ENCODE measurements around the gene FGFBP2. TPM values are rescaled to one million over a fixed set of nuclear protein-coding genes. Genes with fewer than 3 reads are reported as not detected.

The FGFBP2 gene
- total RNA-seq, 6 donors from 2014 or later, result 1.8 to 9.7 (median 3.8) TPM; not detected in 1

- DNase-seq (peak in 1 of 2 donors; percentile 70), ATAC-seq (ENCODE audit: low FRiP score in 2 of 2) (peak in 1 of 2 donors; percentile 39)
- H3K4me1 ChIP-seq, result peaks cover 0 to 9% (median 4%) of the 10 kb centered on the region in 4 donors
Measured at GRCh38 chr4:15936495-15936894, 26.5 kb downstream of the FGFBP2 start.

GRCh38 chr4:15935504-15936402 lies 27.2 kb downstream of the FGFBP2 start:
- TF ChIP-seq POLR2A (IDR thresholded peaks at IDR 0.05), result no peak
- TF ChIP-seq CTCF (IDR thresholded peaks at IDR 0.05), result no peak
- no peak for TF ChIP-seq EP300 (IDR thresholded peaks at IDR 0.05)
- TF ChIP-seq POLR2AphosphoS5 (IDR thresholded peaks at IDR 0.05), result no peak
- Histone ChIP-seq H3K9me3 (no peaks in the 10 kb centered on the region), H3K27me3 (no peaks in the 10 kb centered on the region), H3K36me3 (no peaks in the 10 kb centered on the region), H3K4me3 (no peak overlapping the region), H3K4me1 (peaks cover 0 to 9% (median 4%) of the 10 kb centered on the region in 4 donors), H3K27ac (no peak overlapping the region)
- WGBS, 2 donors, result 82 to 85% methylated on average over 10 of the region's 10 CpGs
- ATAC-seq (ENCODE audit: low FRiP score in 2 of 2) (no peak), DNase-seq (no peak)

More at GRCh38 chr4:15936495-15936894, 26.5 kb downstream of the FGFBP2 start:
- no peak overlapping the region for H3K27ac ChIP-seq
- 49 to 56% methylated on average over 4 of the region's 4 CpGs for WGBS, 2 donors
- H3K36me3 ChIP-seq, result no peaks in the 10 kb centered on the region
- no peaks in the 10 kb centered on the region for H3K27me3 ChIP-seq
- TF ChIP-seq POLR2AphosphoS5 (IDR thresholded peaks at IDR 0.05) (no peak), EP300 (IDR thresholded peaks at IDR 0.05) (no peak), CTCF (IDR thresholded peaks at IDR 0.05) (no peak), POLR2A (IDR thresholded peaks at IDR 0.05) (no peak)
- no peaks in the 10 kb centered on the region for H3K9me3 ChIP-seq
- no peak overlapping the region for H3K4me3 ChIP-seq

GRCh38 chr4:15934259-15934658 lies 28.7 kb downstream of the FGFBP2 start:
- no peaks in the 10 kb centered on the region for H3K27me3 ChIP-seq
- H3K4me3 ChIP-seq, result no peak overlapping the region
- peaks cover 0 to 9% (median 4%) of the 10 kb centered on the region in 4 donors for H3K4me1 ChIP-seq
- ATAC-seq (ENCODE audit: low FRiP score in 2 of 2) (no peak), DNase-seq (no peak)
- WGBS, 2 donors, result 78 to 82% methylated on average over 3 of the region's 3 CpGs
- no peaks in the 10 kb centered on the region for H3K36me3 ChIP-seq
- TF ChIP-seq POLR2AphosphoS5 (IDR thresholded peaks at IDR 0.05) (no peak), POLR2A (IDR thresholded peaks at IDR 0.05) (no peak), EP300 (IDR thresholded peaks at IDR 0.05) (no peak), CTCF (IDR thresholded peaks at IDR 0.05) (no peak)
- no peaks in the 10 kb centered on the region for H3K9me3 ChIP-seq
- no peak overlapping the region for H3K27ac ChIP-seq

- Histone ChIP-seq H3K4me1 (peaks cover 0 to 5% (median 2%) of the 10 kb centered on the region in 4 donors), H3K36me3 (no peaks in the 10 kb centered on the region), H3K27me3 (no peaks in the 10 kb centered on the region), H3K4me3 (no peak overlapping the region), H3K27ac (no peak overlapping the region), H3K9me3 (no peaks in the 10 kb centered on the region)
- DNase-seq, result no peak
- no peak for ATAC-seq (ENCODE audit: low FRiP score in 2 of 2)
- TF ChIP-seq CTCF (IDR thresholded peaks at IDR 0.05), result no peak
- no peak for TF ChIP-seq EP300 (IDR thresholded peaks at IDR 0.05)
- no peak for TF ChIP-seq POLR2AphosphoS5 (IDR thresholded peaks at IDR 0.05)
- TF ChIP-seq POLR2A (IDR thresholded peaks at IDR 0.05), result no peak
- 84 to 87% methylated on average over 5 of the region's 5 CpGs for WGBS, 2 donors
Measured at GRCh38 chr4:15931451-15932210, 31.3 kb downstream of the FGFBP2 start.

Data from upper lobe of left lung (tissue), 6 donors.